Measurements from ENCODE around the gene NEURL2.

DNA sequence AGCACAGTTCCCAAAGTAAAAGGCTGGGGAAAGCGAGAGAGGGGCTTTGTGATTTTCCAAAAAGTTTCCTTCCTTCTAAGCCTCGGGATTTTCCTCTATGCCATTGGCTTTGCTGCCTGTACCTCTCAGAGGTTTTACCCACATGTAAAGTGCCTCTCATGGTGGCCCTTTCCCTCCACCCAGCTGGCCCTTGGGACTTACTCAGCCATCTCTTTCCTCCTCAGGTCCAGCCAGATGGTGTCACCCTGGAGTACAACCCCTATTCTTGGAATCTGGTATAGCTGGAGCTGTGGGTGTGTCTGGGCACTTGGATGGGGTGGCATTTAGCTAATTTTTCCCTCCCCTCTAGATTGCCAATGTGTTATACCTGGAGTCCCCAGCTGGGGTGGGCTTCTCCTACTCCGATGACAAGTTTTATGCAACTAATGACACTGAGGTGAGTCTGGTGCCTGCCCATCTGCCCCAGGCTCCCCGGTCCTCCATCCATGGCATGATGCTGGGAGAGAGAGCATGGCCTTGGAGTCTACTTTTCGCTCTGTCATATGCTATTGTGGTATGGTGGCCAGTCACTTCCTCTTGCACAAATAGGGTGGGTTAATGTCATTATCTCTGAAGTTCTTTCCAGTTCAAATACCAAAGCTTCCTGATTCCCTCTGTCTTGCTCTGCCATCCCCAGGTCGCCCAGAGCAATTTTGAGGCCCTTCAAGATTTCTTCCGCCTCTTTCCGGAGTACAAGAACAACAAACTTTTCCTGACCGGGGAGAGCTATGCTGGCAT lies 1.2 kb upstream of the NEURL2 start:
- TF ChIP-seq POLR2A (IDR thresholded peaks at IDR 0.05): no peak
- TF ChIP-seq, protein P1, sequence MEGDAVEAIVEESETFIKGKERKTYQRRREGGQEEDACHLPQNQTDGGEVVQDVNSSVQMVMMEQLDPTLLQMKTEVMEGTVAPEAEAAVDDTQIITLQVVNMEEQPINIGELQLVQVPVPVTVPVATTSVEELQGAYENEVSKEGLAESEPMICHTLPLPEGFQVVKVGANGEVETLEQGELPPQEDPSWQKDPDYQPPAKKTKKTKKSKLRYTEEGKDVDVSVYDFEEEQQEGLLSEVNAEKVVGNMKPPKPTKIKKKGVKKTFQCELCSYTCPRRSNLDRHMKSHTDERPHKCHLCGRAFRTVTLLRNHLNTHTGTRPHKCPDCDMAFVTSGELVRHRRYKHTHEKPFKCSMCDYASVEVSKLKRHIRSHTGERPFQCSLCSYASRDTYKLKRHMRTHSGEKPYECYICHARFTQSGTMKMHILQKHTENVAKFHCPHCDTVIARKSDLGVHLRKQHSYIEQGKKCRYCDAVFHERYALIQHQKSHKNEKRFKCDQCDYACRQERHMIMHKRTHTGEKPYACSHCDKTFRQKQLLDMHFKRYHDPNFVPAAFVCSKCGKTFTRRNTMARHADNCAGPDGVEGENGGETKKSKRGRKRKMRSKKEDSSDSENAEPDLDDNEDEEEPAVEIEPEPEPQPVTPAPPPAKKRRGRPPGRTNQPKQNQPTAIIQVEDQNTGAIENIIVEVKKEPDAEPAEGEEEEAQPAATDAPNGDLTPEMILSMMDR (IDR thresholded peaks at IDR 0.05): no peak

Data from uterus (tissue), 2 donors.